Fibroblast of mammary gland (primary cell): ENCODE results near the gene DHFR2.
"Not testable (repeated sequence)": the region's sequence is repeated elsewhere in the genome, so short reads cannot be mapped to it uniquely, and the experiment has no call there.

Experiments used
- DNase-seq: peaks from one replicate; pipeline ENCODE4 v3.0.0-alpha.2; 2010; ENCODE audit warnings: low read depth
- H3K4me3 ChIP-seq: 2 replicates; pipeline ENCODE4 v1.5.1; 2011; ENCODE audit warnings: low read depth, mild to moderate bottlenecking, low read length, moderate library complexity; ENCODE audit not compliant: control insufficient read depth
- TF ChIP-seq, protein P1 (sequence below): conservative IDR thresholded peaks from 2 replicates; pipeline ENCODE4 v1.5.1; 2011; ENCODE audit warnings: low read depth, low read length, inconsistent platforms; ENCODE audit not compliant: control insufficient read depth, insufficient read depth

Gene DHFR2

DNA sequence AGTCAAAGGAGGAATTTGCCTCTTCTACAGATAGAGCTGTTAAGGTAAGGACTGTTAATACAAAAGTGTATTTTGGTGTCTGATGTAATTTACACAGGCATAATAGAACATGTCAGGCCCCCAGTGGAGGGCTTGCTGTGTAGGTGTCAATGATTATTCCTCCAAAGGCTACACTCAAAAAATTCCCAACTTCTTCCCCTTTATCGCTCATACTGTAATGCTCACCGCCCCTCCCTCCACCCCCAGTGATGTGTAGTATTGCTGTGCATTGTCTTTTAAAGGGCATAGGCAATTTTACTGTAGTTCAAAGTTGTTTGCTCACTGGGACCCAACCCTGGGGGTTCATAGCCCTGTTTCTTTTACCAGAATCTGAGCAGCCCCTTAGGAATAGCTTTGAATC, 32.4 kb upstream of the DHFR2 start:
- no peak for DNase-seq
- no peak overlapping the region for H3K4me3 ChIP-seq
- TF ChIP-seq, protein P1, sequence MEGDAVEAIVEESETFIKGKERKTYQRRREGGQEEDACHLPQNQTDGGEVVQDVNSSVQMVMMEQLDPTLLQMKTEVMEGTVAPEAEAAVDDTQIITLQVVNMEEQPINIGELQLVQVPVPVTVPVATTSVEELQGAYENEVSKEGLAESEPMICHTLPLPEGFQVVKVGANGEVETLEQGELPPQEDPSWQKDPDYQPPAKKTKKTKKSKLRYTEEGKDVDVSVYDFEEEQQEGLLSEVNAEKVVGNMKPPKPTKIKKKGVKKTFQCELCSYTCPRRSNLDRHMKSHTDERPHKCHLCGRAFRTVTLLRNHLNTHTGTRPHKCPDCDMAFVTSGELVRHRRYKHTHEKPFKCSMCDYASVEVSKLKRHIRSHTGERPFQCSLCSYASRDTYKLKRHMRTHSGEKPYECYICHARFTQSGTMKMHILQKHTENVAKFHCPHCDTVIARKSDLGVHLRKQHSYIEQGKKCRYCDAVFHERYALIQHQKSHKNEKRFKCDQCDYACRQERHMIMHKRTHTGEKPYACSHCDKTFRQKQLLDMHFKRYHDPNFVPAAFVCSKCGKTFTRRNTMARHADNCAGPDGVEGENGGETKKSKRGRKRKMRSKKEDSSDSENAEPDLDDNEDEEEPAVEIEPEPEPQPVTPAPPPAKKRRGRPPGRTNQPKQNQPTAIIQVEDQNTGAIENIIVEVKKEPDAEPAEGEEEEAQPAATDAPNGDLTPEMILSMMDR: no peak

DNA sequence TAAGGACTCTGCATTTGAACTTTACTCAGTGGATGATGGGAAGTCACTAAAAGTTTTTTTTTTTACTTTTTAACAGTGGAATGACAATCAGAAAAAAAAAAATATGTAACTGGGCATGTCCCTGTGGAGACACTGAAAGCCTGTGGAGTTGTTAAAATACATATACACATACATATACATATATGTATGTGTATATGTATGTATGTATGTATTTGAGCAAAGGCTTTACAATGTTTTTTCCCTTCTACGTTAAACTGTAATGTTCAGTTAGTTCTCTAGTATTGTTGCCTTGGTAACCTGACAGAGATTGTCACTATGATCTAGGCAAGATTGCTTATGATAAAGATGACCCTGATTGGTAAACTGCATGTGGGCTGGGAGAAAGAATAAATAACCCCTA, 30.4 kb upstream of the DHFR2 start:
- no peak for DNase-seq
- H3K4me3 ChIP-seq: no peak overlapping the region
- TF ChIP-seq, protein P1: no peak

DNA sequence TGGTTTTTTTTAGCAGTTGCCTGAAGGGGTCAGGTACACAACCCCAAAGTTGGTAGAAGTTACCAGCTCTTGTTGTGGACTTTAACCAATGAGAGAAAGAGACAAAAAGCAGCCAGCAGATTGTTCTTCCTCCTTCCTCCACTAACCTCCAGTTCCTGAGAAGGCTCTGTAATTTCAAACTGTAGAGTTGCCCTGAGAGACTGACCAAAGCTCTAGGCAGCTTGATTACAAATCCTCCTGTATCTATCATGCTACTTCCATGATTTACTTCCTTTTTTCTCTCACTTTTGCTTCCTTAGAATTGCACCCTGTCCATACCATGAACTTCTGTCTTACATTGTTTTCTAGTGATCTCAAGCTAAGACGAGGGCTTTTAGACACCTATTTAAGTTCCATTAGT, 29.4 kb upstream of the DHFR2 start:
- H3K4me3 ChIP-seq: no peak overlapping the region
- DNase-seq: no peak
- TF ChIP-seq, protein P1: no peak

DNA sequence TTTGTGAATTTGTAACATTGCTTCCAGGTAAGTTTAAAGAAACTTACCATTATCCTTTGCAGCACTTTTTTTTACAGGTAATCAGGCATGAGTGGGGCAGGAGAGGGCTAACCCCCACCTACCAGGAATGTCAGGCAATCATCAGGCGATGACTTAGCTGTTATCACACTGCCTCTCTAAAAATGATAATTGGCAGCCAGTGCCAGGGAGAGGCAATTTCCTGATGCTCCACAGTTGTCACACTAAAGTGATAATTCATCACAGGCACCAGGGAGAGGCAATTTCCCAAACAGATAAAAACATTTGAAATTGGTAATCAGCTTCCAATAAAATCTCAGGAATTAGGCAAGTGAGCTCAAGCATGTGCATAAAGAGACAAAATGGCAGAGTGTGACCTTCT, 26.4 kb upstream of the DHFR2 start:
- no peak overlapping the region for H3K4me3 ChIP-seq
- TF ChIP-seq, protein P1: no peak
- DNase-seq: no peak

DNA sequence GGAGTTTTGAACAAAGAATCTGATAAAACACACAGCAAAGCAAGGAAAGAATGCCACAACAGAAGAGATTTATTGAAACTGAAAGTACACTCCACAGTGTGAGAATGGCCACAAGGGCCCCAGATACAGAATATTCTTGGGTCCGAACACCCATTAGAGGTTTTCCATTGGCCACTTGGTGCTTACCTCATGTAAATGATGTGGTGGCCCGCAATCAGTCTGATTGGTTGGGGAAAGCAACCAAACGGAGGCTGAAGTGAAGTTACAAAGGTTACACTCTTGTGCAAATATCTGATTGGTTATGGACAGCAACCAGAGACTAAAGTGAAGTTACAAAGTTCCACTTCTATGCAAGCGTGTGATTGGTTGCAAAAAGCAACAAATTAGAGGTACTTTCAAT, 20.5 kb upstream of the DHFR2 start:
- TF ChIP-seq, protein P1: no peak
- DNase-seq: no peak
- no peak overlapping the region for H3K4me3 ChIP-seq

DNA sequence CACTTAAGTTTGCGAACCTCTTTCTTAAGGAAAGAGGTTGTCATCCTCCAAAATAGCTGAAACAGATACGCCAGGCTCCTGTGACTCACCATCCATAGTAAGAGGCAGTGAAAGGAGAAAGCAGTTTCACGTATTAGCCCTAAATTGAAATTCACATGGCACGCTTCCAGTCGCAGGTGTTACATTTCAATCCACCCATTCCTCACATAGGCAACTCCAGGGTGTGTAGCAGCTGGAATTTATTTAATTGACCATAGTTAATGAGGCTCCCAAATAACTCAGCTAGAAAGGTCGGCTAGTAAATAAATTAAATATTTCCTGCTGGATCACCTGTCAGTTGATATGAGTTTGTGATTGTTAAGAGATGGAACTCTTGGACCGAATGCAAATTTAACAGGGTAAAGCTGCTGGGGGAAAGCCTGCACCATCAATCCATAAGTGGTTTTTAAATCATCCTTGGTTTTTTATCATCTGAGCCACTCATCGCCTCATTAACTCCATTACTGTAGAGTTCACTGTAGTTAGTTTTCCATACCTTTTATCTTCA, 19.7 kb upstream of the DHFR2 start:
- no peak overlapping the region for H3K4me3 ChIP-seq
- TF ChIP-seq, protein P1: no peak
- DNase-seq: no peak

DNA sequence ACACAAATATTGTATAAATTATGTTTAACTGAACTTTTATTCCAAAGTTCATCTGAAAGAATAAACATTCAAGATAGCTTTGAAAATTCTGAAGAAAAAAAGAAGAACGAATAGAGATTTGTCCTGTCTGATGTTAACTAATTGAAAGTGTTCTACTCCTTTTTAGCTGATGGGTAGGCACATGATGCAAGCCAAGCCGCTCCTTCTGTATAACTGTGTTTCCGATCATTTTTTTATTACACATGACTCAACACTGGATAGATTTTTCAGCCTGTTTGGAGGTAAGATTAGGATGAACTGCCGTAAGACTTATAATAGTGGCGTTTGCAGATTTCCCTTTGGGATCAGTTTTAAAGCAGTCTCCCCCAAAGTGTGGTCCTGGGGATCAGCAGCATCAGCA, 19.2 kb upstream of the DHFR2 start:
- DNase-seq: no peak
- no peak overlapping the region for H3K4me3 ChIP-seq
- TF ChIP-seq, protein P1: no peak

DNA sequence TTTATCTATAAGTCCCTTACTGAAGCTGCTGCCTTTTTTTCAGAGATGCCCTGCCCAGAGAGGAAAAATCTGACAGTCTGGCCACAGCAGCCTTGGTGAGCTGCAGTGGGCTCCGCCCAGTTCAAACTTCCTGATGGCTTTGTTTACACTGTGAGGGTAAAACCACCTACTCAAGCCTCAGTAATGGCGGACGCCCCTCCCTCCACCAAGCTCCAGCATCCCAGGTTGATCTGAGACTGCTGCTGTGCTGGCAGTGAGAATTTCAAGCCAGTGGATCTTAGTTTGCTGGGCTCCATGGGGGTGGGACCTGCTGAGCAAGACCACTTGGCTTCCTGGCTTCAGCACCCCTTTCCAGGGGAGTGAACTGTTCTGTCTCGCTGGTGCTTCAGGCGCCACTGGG, 17.8 kb upstream of the DHFR2 start:
- H3K4me3 ChIP-seq: not testable (repeated sequence)

More for the DNA sequence above, 17.8 kb upstream of the DHFR2 start:
- DNase-seq: not testable (repeated sequence)
